OCI-LY3 (cell line): ENCODE data around the gene POPDC2.

ENCODE experiments used
- H2AFZ ChIP-seq: fragments of 200-600, 300-600 bp; shearing (Covaris generic); 2 replicates; pipeline ENCODE4 v1.6.0; 2014; ENCODE audit warnings: antibody characterized with exemption, low read depth, low read length
- H3K27ac ChIP-seq: fragments of 200-600, 300-600 bp; sonication (generic); 2 replicates; pipeline ENCODE4 v1.5.1; 2014; ENCODE audit warnings: mild to moderate bottlenecking, low read length, moderate library complexity, mixed read lengths
- H3K27me3 ChIP-seq: fragments of 200-600, 300-600 bp; sonication (generic); 2 replicates; pipeline ENCODE4 v1.6.1; 2014; ENCODE audit warnings: low read depth, low read length, mixed read lengths
- H3K36me3 ChIP-seq: fragments of 200-600, 300-600 bp; sonication (generic); replicated peaks from 2 replicates; pipeline ENCODE3; 2014; ENCODE audit warnings: low read depth, low read length, mixed read lengths
- H3K4me1 ChIP-seq: fragments of 300-600, 200-600 bp; sonication (generic); 2 replicates; pipeline ENCODE4 v1.6.1; 2014; ENCODE audit warnings: low read length, mixed read lengths
- H3K4me2 ChIP-seq: fragments of 200-600, 300-600 bp; sonication (generic); 2 replicates; pipeline ENCODE4 v1.6.1; 2014; ENCODE audit warnings: low read length, mixed read lengths
- H3K4me3 ChIP-seq: fragments of 300-600, 200-600 bp; sonication (generic); 2 replicates; pipeline ENCODE4 v1.5.1; 2014; ENCODE audit warnings: antibody characterized with exemption, mild to moderate bottlenecking, low read length, moderate library complexity
- H3K79me2 ChIP-seq: fragments of 300-600, 200-600 bp; shearing (Covaris generic); 2 replicates; pipeline ENCODE4 v1.6.1; 2014; ENCODE audit warnings: mild to moderate bottlenecking, low read length, mixed read lengths
- H3K9ac ChIP-seq: fragments of 300-600, 200-600 bp; shearing (Covaris generic); 2 replicates; pipeline ENCODE4 v1.6.0; 2014; ENCODE audit warnings: mild to moderate bottlenecking, low read length, moderate library complexity
- H3K9me3 ChIP-seq: fragments of 200-600, 300-600 bp; shearing (Covaris generic); 2 replicates; pipeline ENCODE4 v1.6.1; 2014; ENCODE audit warnings: low read length, mixed read lengths; ENCODE audit not compliant: insufficient read depth
- H4K20me1 ChIP-seq: fragments of 200-600, 300-600 bp; sonication (generic); 2 replicates; pipeline ENCODE4 v1.6.1; 2016; ENCODE audit warnings: low read length, mixed read lengths; ENCODE audit not compliant: insufficient read depth
- EZH2phosphoT487 ChIP-seq: fragments of 200-600 bp; shearing (Covaris generic); IDR thresholded peaks from 2 replicates; pipeline ENCODE4 v1.6.1; 2018; ENCODE audit warnings: antibody characterized with exemption, mixed run types, low read depth
- TF ChIP-seq, protein P1 (sequence below): fragments of 200-600, 300-600 bp; sonication (generic); IDR thresholded peaks from 2 replicates; pipeline ENCODE4 v1.5.1; 2014; ENCODE audit warnings: antibody characterized with exemption, low read length, low read depth

Gene POPDC2

DNA sequence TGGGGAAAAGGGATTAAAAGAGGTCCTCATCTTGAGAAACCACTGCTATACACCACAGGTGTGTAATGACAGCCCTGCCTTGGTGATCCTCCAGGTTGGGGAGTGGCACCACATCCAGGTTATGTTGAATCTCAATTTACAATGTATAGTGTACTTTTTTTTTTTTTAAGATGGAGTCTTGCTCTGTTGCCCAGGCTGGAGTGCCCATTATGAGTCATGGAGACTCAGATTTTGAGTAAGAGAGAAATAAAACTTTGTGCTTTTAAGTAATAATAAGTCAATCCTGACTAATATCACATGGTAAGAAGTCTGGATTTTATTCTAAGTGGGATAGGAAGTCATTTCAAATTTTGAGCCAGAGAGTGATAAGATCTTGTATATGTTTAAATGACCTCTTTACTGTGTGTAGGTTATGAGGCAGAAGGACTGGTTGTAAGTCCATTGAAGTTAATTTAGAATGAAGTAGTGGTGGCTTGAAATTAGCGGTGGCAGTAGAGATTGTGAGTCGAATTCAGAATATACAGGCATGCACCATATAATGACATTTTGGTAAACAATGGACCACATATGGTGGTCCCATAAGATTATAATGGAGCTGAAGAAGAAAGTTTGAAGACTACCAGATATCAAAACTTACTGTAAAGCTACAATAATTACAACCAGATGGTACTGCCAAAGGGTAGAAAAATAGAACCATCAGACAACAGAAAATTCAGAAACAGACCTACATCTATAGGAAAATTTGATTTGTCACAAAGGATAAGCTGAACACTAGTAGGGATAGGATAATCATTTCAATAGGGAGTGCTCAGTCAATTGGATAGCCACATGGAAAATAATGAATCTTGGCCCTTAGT, 20.7 kb downstream of the POPDC2 start:
- H3K4me3 ChIP-seq = peak overlapping the region; percentile 71
- H3K27me3 ChIP-seq = no peaks in the 10 kb centered on the region
- H3K4me2 ChIP-seq = peak overlapping the region; percentile 94
- H3K9me3 ChIP-seq = no peaks in the 10 kb centered on the region
- H3K36me3 ChIP-seq = peaks cover 17% of the 10 kb centered on the region
- H3K79me2 ChIP-seq = no peaks in the 10 kb centered on the region
- no peaks in the 10 kb centered on the region for H4K20me1 ChIP-seq
- H2AFZ ChIP-seq = 0 out of 2 replicates have a peak overlapping the region, but pooled peaks have one; percentile 83
- peak overlapping the region; percentile 83; the same call in 1 of the 2 replicates for H3K9ac ChIP-seq
- H3K27ac ChIP-seq = peak overlapping the region; percentile 97
- TF ChIP-seq EZH2phosphoT487 = no peak
- TF ChIP-seq, protein P1, sequence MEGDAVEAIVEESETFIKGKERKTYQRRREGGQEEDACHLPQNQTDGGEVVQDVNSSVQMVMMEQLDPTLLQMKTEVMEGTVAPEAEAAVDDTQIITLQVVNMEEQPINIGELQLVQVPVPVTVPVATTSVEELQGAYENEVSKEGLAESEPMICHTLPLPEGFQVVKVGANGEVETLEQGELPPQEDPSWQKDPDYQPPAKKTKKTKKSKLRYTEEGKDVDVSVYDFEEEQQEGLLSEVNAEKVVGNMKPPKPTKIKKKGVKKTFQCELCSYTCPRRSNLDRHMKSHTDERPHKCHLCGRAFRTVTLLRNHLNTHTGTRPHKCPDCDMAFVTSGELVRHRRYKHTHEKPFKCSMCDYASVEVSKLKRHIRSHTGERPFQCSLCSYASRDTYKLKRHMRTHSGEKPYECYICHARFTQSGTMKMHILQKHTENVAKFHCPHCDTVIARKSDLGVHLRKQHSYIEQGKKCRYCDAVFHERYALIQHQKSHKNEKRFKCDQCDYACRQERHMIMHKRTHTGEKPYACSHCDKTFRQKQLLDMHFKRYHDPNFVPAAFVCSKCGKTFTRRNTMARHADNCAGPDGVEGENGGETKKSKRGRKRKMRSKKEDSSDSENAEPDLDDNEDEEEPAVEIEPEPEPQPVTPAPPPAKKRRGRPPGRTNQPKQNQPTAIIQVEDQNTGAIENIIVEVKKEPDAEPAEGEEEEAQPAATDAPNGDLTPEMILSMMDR = no peak
- peaks cover 58% of the 10 kb centered on the region for H3K4me1 ChIP-seq

DNA sequence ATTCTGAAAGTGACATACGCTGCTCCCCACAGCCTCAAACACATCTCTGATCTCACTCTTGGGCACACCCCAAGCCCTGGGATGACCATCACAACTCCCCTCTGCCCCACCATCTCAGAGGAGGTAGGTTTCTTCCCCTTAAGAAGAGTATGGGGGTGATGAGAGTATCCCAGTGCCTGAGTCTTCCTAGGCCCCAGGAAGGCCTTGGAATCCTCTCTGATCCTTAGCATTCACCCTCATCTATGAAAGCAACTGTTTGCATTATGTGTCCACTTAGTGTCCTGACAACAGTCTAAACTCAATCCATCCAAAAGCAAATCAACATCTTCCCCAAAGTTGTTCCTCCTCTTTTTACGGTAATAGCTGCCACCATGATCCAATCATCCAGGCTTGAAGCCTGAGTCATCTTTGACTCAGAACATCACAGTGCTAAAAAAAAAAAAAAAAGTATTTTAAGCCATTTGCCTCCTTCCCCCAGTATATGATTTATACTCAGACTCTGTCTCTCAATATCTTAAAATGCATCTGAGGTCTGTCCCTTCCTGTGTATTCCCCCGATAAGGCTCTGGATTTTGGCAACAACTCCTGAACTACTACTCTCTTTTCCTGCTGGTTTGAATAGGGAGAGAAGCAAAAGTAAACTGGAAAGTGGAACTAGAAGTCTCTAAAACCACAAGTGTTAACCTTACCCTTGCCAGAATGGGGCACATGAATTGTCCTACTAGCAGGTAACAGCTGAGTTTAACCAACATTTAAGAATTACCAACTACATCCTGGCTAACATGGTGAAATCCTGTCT, 22.5 kb downstream of the POPDC2 start:
- H2AFZ ChIP-seq = peak overlapping the region; percentile 83
- H3K27ac ChIP-seq = peak overlapping the region; percentile 97
- no peaks in the 10 kb centered on the region for H3K79me2 ChIP-seq
- H3K9ac ChIP-seq = peak overlapping the region; percentile 83
- no peaks in the 10 kb centered on the region for H3K27me3 ChIP-seq
- H4K20me1 ChIP-seq = no peaks in the 10 kb centered on the region
- H3K36me3 ChIP-seq = peaks cover 17% of the 10 kb centered on the region
- peaks cover 54% of the 10 kb centered on the region for H3K4me1 ChIP-seq
- no peak for TF ChIP-seq EZH2phosphoT487
- TF ChIP-seq, protein P1 = no peak
- peak overlapping the region; percentile 94 for H3K4me2 ChIP-seq
- H3K9me3 ChIP-seq = no peaks in the 10 kb centered on the region
- peak overlapping the region; percentile 71 for H3K4me3 ChIP-seq

DNA sequence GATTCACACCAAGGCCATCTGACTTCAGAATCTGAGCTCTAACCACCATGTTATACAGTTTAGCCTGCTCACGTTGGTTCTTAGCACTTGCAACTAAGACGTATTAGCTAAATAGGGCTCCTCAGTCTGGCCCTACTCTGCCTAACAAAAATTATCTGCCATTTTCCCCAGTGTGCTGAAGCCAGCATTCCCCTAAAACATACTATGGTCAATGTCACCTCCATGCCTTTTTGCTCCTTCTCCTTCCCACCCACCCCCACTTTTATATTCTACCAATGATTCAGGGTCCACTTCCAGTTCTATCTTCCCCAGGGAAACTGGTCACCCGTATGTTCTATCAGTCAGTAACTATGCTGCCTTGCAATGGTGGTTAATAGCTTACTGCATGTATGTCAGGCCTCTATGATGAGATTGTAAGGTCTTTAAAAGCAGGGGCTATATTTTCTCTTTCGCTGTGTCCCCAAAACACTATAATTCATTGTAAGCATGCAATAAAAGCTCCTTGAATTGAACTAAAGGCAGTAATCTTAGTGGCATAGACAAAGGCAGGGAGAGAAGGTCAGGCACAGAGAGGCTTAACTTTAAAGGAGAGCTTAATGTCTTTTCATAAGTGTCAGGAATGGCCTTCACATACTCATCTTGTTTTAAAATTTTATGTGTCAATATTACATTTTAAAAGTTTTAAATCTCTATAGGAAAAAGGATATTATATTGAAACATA, 23.3 kb downstream of the POPDC2 start:
- H3K79me2 ChIP-seq = no peaks in the 10 kb centered on the region
- H3K4me1 ChIP-seq = peaks cover 46% of the 10 kb centered on the region
- no peaks in the 10 kb centered on the region for H3K27me3 ChIP-seq
- no peak overlapping the region for H3K9ac ChIP-seq
- peak overlapping the region; percentile 97 for H3K27ac ChIP-seq
- TF ChIP-seq, protein P1 = no peak
- no peak for TF ChIP-seq EZH2phosphoT487
- H3K4me2 ChIP-seq = peak overlapping the region; percentile 94; the same call in 1 of the 2 replicates
- peaks cover 15% of the 10 kb centered on the region for H3K36me3 ChIP-seq
- H3K9me3 ChIP-seq = no peaks in the 10 kb centered on the region
- H4K20me1 ChIP-seq = no peaks in the 10 kb centered on the region
- no peak overlapping the region for H3K4me3 ChIP-seq
- H2AFZ ChIP-seq = no peak overlapping the region
